IMR-90 (cell line): Measurements from ENCODE around the gene MSH3. TPM values are rescaled to one million over a fixed set of nuclear protein-coding genes. Genes with fewer than 3 reads are reported as not detected.

Experiments used
- ATAC-seq: fragments of 200-7000 bp; cut with Tn5 transposase; 2 replicates; pipeline ENCODE4 v1.9.1; 2020; ENCODE audit warnings: low read depth, mild to moderate bottlenecking, moderate library complexity
- BruUV-seq: library from RNA; stranded (reverse); fragments of 400-500 nt; replicated peaks from 2 replicates; lab custom pipeline; 2021; lab: Mats Ljungman, UMichigan
- CTCF ChIA-PET: fragments of 300-600 bp; formaldehyde crosslinking; extraction: SDS; loops from one replicate; lab custom pipeline; 2021; ENCODE audit warnings: antibody characterized with exemption; lab: Yijun Ruan, JAX
- POLR2A ChIA-PET: fragments of 300-600 bp; sonication (Branson Sonifier 250); formaldehyde crosslinking; loops from one replicate; lab custom pipeline; 2022; ENCODE audit warnings: antibody characterized with exemption; ENCODE audit not compliant: unreplicated experiment; lab: Charles Lee
- DNase-seq: peaks from one replicate; pipeline ENCODE4 v3.0.0; 2013
- H2AFZ ChIP-seq: replicated peaks from 2 replicates; pipeline ENCODE3; 2013; ENCODE audit warnings: low read length, mild to moderate bottlenecking; ENCODE audit not compliant: poor library complexity
- H2AK5ac ChIP-seq: 2 replicates; pipeline ENCODE4 v1.6.1; 2013; ENCODE audit warnings: low read depth, low read length, inconsistent platforms
- H2AK9ac ChIP-seq: replicated peaks from 2 replicates; pipeline ENCODE3; 2013; ENCODE audit warnings: mild to moderate bottlenecking, low read depth, low read length, moderate library complexity; ENCODE audit not compliant: poor library complexity
- H2BK120ac ChIP-seq: 2 replicates; pipeline ENCODE4 v1.6.1; 2013; ENCODE audit warnings: low read depth, low read length, inconsistent platforms
- H2BK15ac ChIP-seq: 3 replicates; pipeline ENCODE4 v1.6.1; 2013; ENCODE audit warnings: low read depth, low read length, inconsistent platforms
- H2BK20ac ChIP-seq: 2 replicates; pipeline ENCODE4 v1.6.1; 2013; ENCODE audit warnings: low read depth, mild to moderate bottlenecking, inconsistent platforms, low read length, moderate library complexity
- H2BK5ac ChIP-seq: 2 replicates; pipeline ENCODE4 v1.6.1; 2013; ENCODE audit warnings: mild to moderate bottlenecking, low read depth, low read length, inconsistent platforms; ENCODE audit not compliant: poor library complexity, severe bottlenecking
- H3K14ac ChIP-seq: replicated peaks from 2 replicates; pipeline ENCODE4 v1.6.1; 2013; ENCODE audit warnings: low read depth, low read length, inconsistent platforms
- H3K18ac ChIP-seq: 2 replicates; pipeline ENCODE4 v1.6.1; 2013; ENCODE audit warnings: low read depth, low read length, control low read depth
- H3K23ac ChIP-seq: 2 replicates; pipeline ENCODE4 v1.6.1; 2013; ENCODE audit warnings: low read depth, low read length, inconsistent platforms
- H3K27ac ChIP-seq: 2 replicates; pipeline ENCODE4 v1.5.1; 2013; ENCODE audit warnings: mild to moderate bottlenecking, control low read depth, low read length; ENCODE audit not compliant: insufficient read depth
- H3K27me3 ChIP-seq: 2 replicates; pipeline ENCODE4 v1.6.1; 2013; ENCODE audit warnings: low read length; ENCODE audit not compliant: control insufficient read depth, insufficient read depth
- H3K36me3 ChIP-seq: 2 replicates; pipeline ENCODE4 v1.6.1; 2013; ENCODE audit warnings: low read length, mixed read lengths; ENCODE audit not compliant: control insufficient read depth, insufficient read depth
- H3K4ac ChIP-seq: 2 replicates; pipeline ENCODE4 v1.6.1; 2013; ENCODE audit warnings: low read depth, low read length, inconsistent platforms
- H3K4me1 ChIP-seq: 2 replicates; pipeline ENCODE4 v1.6.1; 2013; ENCODE audit warnings: low read length, mixed read lengths; ENCODE audit not compliant: control insufficient read depth, insufficient read depth
- H3K4me2 ChIP-seq: 2 replicates; pipeline ENCODE4 v1.6.1; 2013; ENCODE audit warnings: low read depth, mild to moderate bottlenecking, control low read depth, low read length, moderate library complexity
- H3K4me3 ChIP-seq: 2 replicates; pipeline ENCODE4 v1.5.1; 2013; ENCODE audit warnings: low read depth, mild to moderate bottlenecking, control low read depth, low read length, moderate library complexity; ENCODE audit not compliant: insufficient read depth
- H3K56ac ChIP-seq: 2 replicates; pipeline ENCODE4 v1.6.1; 2013; ENCODE audit warnings: low read length, inconsistent platforms; ENCODE audit not compliant: insufficient read depth; ENCODE audit errors: extremely low read depth
- H3K79me1 ChIP-seq, 2 experiments: 2 replicates each; pipeline ENCODE4 v1.6.1; 2013; ENCODE audit warnings: low read length in 2 of 2, inconsistent platforms in 1 of 2, low read depth in 1 of 2
- H3K9ac ChIP-seq: 2 replicates; pipeline ENCODE4 v1.6.1; 2013; ENCODE audit warnings: low read depth, low read length, control low read depth
- H3K9me1 ChIP-seq: 2 replicates; pipeline ENCODE4 v1.6.1; 2013; ENCODE audit warnings: low read length, inconsistent platforms; ENCODE audit not compliant: insufficient read depth
- H3K9me3 ChIP-seq: 2 replicates; pipeline ENCODE4 v1.6.1; 2013; ENCODE audit warnings: low read length; ENCODE audit not compliant: control insufficient read depth, insufficient read depth
- H4K20me1 ChIP-seq: 2 replicates; pipeline ENCODE4 v1.6.1; 2013; ENCODE audit warnings: low read length, inconsistent platforms; ENCODE audit not compliant: insufficient read depth
- H4K5ac ChIP-seq: 2 replicates; pipeline ENCODE4 v1.6.1; 2013; ENCODE audit warnings: mild to moderate bottlenecking, low read depth, low read length, control low read depth
- H4K8ac ChIP-seq, 2 experiments: 2 replicates each; pipeline ENCODE4 v1.6.1; 2013; ENCODE audit warnings: low read depth in 2 of 2, low read length in 2 of 2, control low read depth in 1 of 2, inconsistent platforms in 1 of 2
- H4K91ac ChIP-seq: 2 replicates; pipeline ENCODE4 v1.6.1; 2013; ENCODE audit warnings: low read depth, low read length, inconsistent platforms; ENCODE audit not compliant: insufficient read depth
- BHLHE40 ChIP-seq: fragments of 150-350 bp; IDR thresholded peaks from 2 replicates; pipeline ENCODE4 v1.6.1; 2016; ENCODE audit warnings: mild to moderate bottlenecking, low read depth, low read length
- NFE2L2 ChIP-seq: fragments of 150-350 bp; IDR thresholded peaks from 2 replicates; pipeline ENCODE4 v1.6.1; 2016; ENCODE audit warnings: low read depth, mild to moderate bottlenecking, low read length
- RFX5 ChIP-seq: IDR thresholded peaks from 2 replicates; pipeline ENCODE4 v1.8.0; 2012; ENCODE audit warnings: low read depth, mild to moderate bottlenecking, low read length, moderate library complexity
- WGBS, 2 experiments: methylation state at CpG; one replicate each; pipeline versions ENCODE4 v1.1.5 to v1.1.7; 2013; ENCODE audit warnings: missing lambda C conversion rate in 2 of 2; ENCODE audit not compliant: insufficient read length in 1 of 2; ENCODE audit errors: extremely low coverage in 2 of 2; 5-methylcytosine and 5-hydroxymethylcytosine counted together
- dilution Hi-C: fragments of 300-500 bp; cut with HindIII; formaldehyde crosslinking; loops from one replicate; pipeline ENCODE4 v1.14.3; 2018; ENCODE audit warnings: low sequenced_read_pairs; ENCODE audit not compliant: unreplicated experiment
- in situ Hi-C: fragments of 300-500 bp; cut with MboI; formaldehyde crosslinking; loops from 3 replicates; pipeline ENCODE4 v1.14.3; 2019; ENCODE audit warnings: low sequenced_read_pairs, inconsistent platforms, mixed read lengths
- intact Hi-C: fragments of 100-400 bp; cut with micrococcal nuclease; formaldehyde crosslinking; loops from 2 replicates; pipeline ENCODE4 v1.10.0; 2022
- polyA plus RNA-seq, 3 experiments: library from polyadenylated mRNA; depleted of rRNA; stranded (reverse); fragments of >200 nt; gene quantifications; 2 replicates each; pipeline ENCODE4 v1.2.3, GENCODE V29; 2012; ENCODE audit warnings: low replicate concordance in 1 of 3
- total RNA-seq: library from RNA; depleted of rRNA; stranded (reverse); fragments of >200 nt; gene quantifications from 2 replicates; pipeline ENCODE4 v1.2.3, GENCODE V29; 2012
- TF ChIP-seq, protein P1 (sequence below): conservative IDR thresholded peaks from 2 replicates; pipeline ENCODE4 v1.5.1; 2012; ENCODE audit warnings: mild to moderate bottlenecking, low read depth, low read length, improper control_type of control experiment

The MSH3 gene
- total and polyA plus RNA-seq, 2 of the 4 experiments (the other 2 are of a cell fraction), result 4.6 to 13.3 TPM

DNA sequence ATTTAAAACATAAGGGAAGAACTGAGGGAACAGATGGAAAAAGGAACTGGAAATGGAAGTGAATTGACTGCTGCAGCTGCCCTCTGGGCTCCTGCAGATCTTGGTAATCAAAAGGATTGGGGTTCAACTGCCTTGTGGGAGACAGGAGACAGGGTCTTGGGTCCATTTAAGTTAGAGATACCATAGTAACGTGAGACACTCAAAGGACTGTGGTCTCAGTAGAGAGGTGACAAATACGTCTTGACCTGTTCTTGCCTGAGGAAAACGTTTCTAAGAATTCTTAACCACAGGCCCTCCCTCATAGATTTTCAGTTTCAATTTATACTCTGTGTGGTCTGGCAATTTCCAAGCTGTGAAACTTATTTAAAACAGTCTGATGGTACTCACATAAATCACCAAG is 101.2 kb downstream of the MSH3 start:
- DNase-seq, result no peak
- no peak overlapping the region for H3K23ac ChIP-seq
- intact Hi-C loops, result no loop called here
- POLR2A ChIA-PET, result no interaction called here
- H3K4me3 ChIP-seq, result no peak overlapping the region
- H3K4me2 ChIP-seq, result no peak overlapping the region
- no peak overlapping the region for H2AK9ac ChIP-seq
- no peak overlapping the region for H3K27ac ChIP-seq
- H2BK5ac ChIP-seq, result no peak overlapping the region
- H2AK5ac ChIP-seq, result no peak overlapping the region
- dilution Hi-C loops, result no loop called here
- H3K79me1 ChIP-seq, result no peaks in the 10 kb centered on the region
- H4K20me1 ChIP-seq, result no peaks in the 10 kb centered on the region
- H4K91ac ChIP-seq, result no peak overlapping the region
- H3K9ac ChIP-seq, result no peak overlapping the region
- H2BK120ac ChIP-seq, result no peak overlapping the region
- H3K36me3 ChIP-seq, result peaks cover 2% of the 10 kb centered on the region; the same call in 1 of the 2 replicates
- in situ Hi-C loops, result no loop called here
- H3K9me3 ChIP-seq, result no peaks in the 10 kb centered on the region
- H3K14ac ChIP-seq, result no peak overlapping the region
- 0 out of 2 replicates have a peak, but pooled peaks cover 2% of the 10 kb centered on the region for H3K4me1 ChIP-seq
- TF ChIP-seq BHLHE40, result no peak
- TF ChIP-seq RFX5, result no peak
- TF ChIP-seq, protein P1, sequence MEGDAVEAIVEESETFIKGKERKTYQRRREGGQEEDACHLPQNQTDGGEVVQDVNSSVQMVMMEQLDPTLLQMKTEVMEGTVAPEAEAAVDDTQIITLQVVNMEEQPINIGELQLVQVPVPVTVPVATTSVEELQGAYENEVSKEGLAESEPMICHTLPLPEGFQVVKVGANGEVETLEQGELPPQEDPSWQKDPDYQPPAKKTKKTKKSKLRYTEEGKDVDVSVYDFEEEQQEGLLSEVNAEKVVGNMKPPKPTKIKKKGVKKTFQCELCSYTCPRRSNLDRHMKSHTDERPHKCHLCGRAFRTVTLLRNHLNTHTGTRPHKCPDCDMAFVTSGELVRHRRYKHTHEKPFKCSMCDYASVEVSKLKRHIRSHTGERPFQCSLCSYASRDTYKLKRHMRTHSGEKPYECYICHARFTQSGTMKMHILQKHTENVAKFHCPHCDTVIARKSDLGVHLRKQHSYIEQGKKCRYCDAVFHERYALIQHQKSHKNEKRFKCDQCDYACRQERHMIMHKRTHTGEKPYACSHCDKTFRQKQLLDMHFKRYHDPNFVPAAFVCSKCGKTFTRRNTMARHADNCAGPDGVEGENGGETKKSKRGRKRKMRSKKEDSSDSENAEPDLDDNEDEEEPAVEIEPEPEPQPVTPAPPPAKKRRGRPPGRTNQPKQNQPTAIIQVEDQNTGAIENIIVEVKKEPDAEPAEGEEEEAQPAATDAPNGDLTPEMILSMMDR, result no peak
- TF ChIP-seq NFE2L2, result no peak
- H3K18ac ChIP-seq, result no peak overlapping the region
- H2BK15ac ChIP-seq, result no peak overlapping the region
- H3K9me1 ChIP-seq, result peaks cover 2% of the 10 kb centered on the region; the same call in 1 of the 2 replicates
- CTCF ChIA-PET, result no interaction called here
- BruUV-seq, result no TSS peak
- H4K5ac ChIP-seq, result no peak overlapping the region
- H2AFZ ChIP-seq, result no peak overlapping the region
- H3K27me3 ChIP-seq, result no peaks in the 10 kb centered on the region
- no peak overlapping the region for H3K4ac ChIP-seq
- ATAC-seq, result no peak
- H2BK20ac ChIP-seq, result no peak overlapping the region
- no peak overlapping the region for H3K56ac ChIP-seq
- no CpG with 5 or more reads among the region's 3 CpGs for WGBS, 2 experiments
- H4K8ac ChIP-seq, result no peak overlapping the region
